CD14-positive monocyte (primary cell): ENCODE data around the gene RGS7. TPM values are rescaled to one million over a fixed set of nuclear protein-coding genes. Genes with fewer than 3 reads are reported as not detected.

ENCODE experiments used
- DNase-seq, 3 donors: peaks; one replicate each; pipeline ENCODE4 v3.0.0-alpha.2; 2011 to 2022
- H2AFZ ChIP-seq: 2 replicates; pipeline ENCODE4 v1.6.0; 2012; ENCODE audit warnings: mild to moderate bottlenecking, low read depth, low read length, inconsistent platforms; ENCODE audit not compliant: insufficient read depth, poor library complexity, severe bottlenecking
- H3K27ac ChIP-seq, 2 donors: 1 replicate in 1 of 2; 2 replicates in 1 of 2; pipeline ENCODE4 v1.5.1; 2012 to 2013; ENCODE audit warnings: low read length in 2 of 2, control low read depth in 1 of 2, inconsistent platforms in 1 of 2, low read depth in 1 of 2, mild to moderate bottlenecking in 1 of 2
- H3K27me3 ChIP-seq, 2 donors: one replicate each; pipeline versions ENCODE4 v1.6.0 to v1.6.1; 2011 to 2013; ENCODE audit warnings: low read length in 2 of 2; ENCODE audit not compliant: control insufficient read depth in 2 of 2, insufficient read depth in 2 of 2
- H3K36me3 ChIP-seq, 2 donors: replicated peaks in 1 of 2; 1 replicate in 1 of 2; 2 replicates in 1 of 2; pipeline versions ENCODE4 v1.5.1 to v1.6.1; 2012 to 2013; ENCODE audit warnings: low read length in 2 of 2, control low read depth in 1 of 2, inconsistent platforms in 1 of 2, mild to moderate bottlenecking in 1 of 2; ENCODE audit not compliant: insufficient read depth in 2 of 2, control insufficient read depth in 1 of 2
- H3K4me1 ChIP-seq, 2 donors: 1 replicate in 1 of 2; 2 replicates in 1 of 2; pipeline versions ENCODE4 v1.5.1 to v1.6.1; 2012 to 2013; ENCODE audit warnings: low read length in 2 of 2, control low read depth in 1 of 2, inconsistent platforms in 1 of 2, mild to moderate bottlenecking in 1 of 2, moderate library complexity in 1 of 2; ENCODE audit not compliant: insufficient read depth in 2 of 2, control insufficient read depth in 1 of 2
- H3K4me2 ChIP-seq: replicated peaks from 2 replicates; pipeline ENCODE3; 2012; ENCODE audit warnings: low read length, moderate library complexity, mild to moderate bottlenecking; ENCODE audit not compliant: poor library complexity, severe bottlenecking; ENCODE audit errors: extremely low read depth
- H3K4me3 ChIP-seq, 3 experiments: fragments of 200-600 bp in 1 of 3; sonication (generic) in 1 of 3; replicated peaks in 1 of 3; 1 replicate in 2 of 3; 2 replicates in 1 of 3; pipeline ENCODE4 v1.5.1; 2011 to 2013; ENCODE audit warnings: low read length in 3 of 3, mild to moderate bottlenecking in 3 of 3, control low read depth in 2 of 3, low read depth in 2 of 3, inconsistent platforms in 1 of 3, moderate library complexity in 1 of 3
- H3K79me2 ChIP-seq: 2 replicates; pipeline ENCODE4 v1.6.0; 2012; ENCODE audit warnings: mild to moderate bottlenecking, control low read depth, inconsistent platforms, low read length, moderate library complexity; ENCODE audit not compliant: insufficient read depth
- H3K9ac ChIP-seq: 2 replicates; pipeline ENCODE4 v1.6.0; 2017; ENCODE audit warnings: low read length, mild to moderate bottlenecking; ENCODE audit not compliant: insufficient read depth, poor library complexity, severe bottlenecking
- H3K9me3 ChIP-seq, 2 donors: replicated peaks in 1 of 2; 1 replicate in 1 of 2; 2 replicates in 1 of 2; pipeline versions ENCODE4 v1.5.1 to v1.6.1; 2012 to 2013; ENCODE audit warnings: low read length in 2 of 2, control low read depth in 1 of 2; ENCODE audit not compliant: control insufficient read depth in 1 of 2, insufficient read depth in 1 of 2
- H4K20me1 ChIP-seq: 2 replicates; pipeline ENCODE4 v1.6.0; 2012; ENCODE audit warnings: mild to moderate bottlenecking, low read length, control low read depth, moderate library complexity; ENCODE audit not compliant: insufficient read depth
- H3K27ac Mint-ChIP-seq, 7 donors: one replicate each; pipeline ENCODE4 v1.8.0; 2020; ENCODE audit warnings: mild to moderate bottlenecking in 7 of 7, mixed read lengths in 7 of 7, moderate library complexity in 6 of 7, inconsistent platforms in 2 of 7
- H3K27me3 Mint-ChIP-seq, 3 donors: one replicate each; pipeline ENCODE4 v1.8.0; 2021 to 2022; ENCODE audit warnings: low read depth in 3 of 3, mild to moderate bottlenecking in 3 of 3, mixed read lengths in 3 of 3, moderate library complexity in 3 of 3, inconsistent platforms in 1 of 3
- H3K36me3 Mint-ChIP-seq, 2 donors: one replicate each; pipeline ENCODE4 v1.8.0; 2020; ENCODE audit warnings: mixed read lengths in 2 of 2, inconsistent platforms in 1 of 2, mild to moderate bottlenecking in 1 of 2
- H3K4me1 Mint-ChIP-seq: one replicate; pipeline ENCODE4 v1.8.0; 2020; ENCODE audit warnings: mild to moderate bottlenecking, mixed read lengths
- H3K4me3 Mint-ChIP-seq, 2 donors: one replicate each; pipeline ENCODE4 v1.8.0; 2020; ENCODE audit warnings: mild to moderate bottlenecking in 2 of 2, mixed read lengths in 2 of 2, moderate library complexity in 1 of 2
- H3K9me3 Mint-ChIP-seq, 7 donors: one replicate each; pipeline ENCODE4 v1.8.0; 2020 to 2022; ENCODE audit warnings: mixed read lengths in 7 of 7, mild to moderate bottlenecking in 6 of 7, moderate library complexity in 6 of 7, inconsistent platforms in 2 of 7
- WGBS: methylation state at CpG from one replicate; pipeline ENCODE4 v1.1.5; 2013; ENCODE audit warnings: missing lambda C conversion rate; ENCODE audit not compliant: insufficient coverage; 5-methylcytosine and 5-hydroxymethylcytosine counted together
- intact Hi-C, 2 donors: fragments of 100-400 bp; cut with micrococcal nuclease; formaldehyde crosslinking; loops; one replicate each; pipeline versions ENCODE4 v1.15.0 to v1.15.1; 2023
- polyA plus RNA-seq, 3 donors: library from polyadenylated mRNA; depleted of rRNA in 1 of 3; unstranded in 2 of 3; stranded (reverse) in 1 of 3; fragments of 300-500 nt in 2 of 3; fragments of >200 nt in 1 of 3; fragmentation: Illumina TruSeq in 2 of 3; gene quantifications; 1 replicate in 2 of 3; 2 replicates in 1 of 3; pipeline ENCODE4 v1.2.3, GENCODE V29; 2012 to 2021
- TF ChIP-seq, protein P1 (sequence below): fragments of 200-600 bp; IDR thresholded peaks from one replicate; pipeline ENCODE4 v1.8.0; 2022; ENCODE audit warnings: antibody characterized with exemption, mild to moderate bottlenecking

Gene RGS7
- polyA plus RNA-seq, 3 donors: not detected

DNA sequence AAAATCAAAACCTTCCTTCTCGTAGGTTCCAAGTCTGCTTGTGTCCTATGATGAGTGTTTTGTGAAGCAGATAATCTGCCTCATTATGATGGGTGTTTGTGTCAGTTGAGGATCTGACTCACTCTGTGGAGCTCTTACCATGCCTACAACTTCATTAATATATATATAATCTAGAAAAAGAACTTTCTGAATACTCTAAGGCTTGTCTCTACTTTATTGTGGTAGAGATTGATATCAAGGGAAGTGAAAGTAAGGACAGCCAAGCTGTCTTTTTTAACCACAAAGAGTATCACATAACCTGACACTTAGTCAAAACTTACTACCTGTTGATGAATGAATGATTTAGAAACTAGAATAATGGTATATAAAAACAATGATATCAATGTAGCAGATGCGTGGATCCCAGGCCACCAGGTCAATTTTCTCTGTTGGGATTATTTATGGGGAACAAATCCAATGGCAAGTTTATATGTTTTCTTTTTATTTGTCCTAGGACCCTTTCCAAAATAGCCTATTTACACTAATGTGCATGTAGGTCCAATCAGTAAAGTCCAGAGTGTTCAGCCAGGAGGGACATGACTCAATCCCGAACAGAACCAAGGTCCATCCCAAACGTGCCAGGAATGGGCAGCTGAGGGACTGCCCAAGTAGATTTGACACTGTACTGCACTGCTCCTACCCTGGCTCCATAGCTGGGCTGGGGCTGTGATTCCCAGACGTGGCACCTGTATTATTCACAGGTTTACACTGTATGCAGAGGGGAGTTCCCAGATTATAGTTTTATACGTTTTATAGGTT, 562.8 kb downstream of the RGS7 start:
- H3K79me2 ChIP-seq: no peaks in the 10 kb centered on the region
- 75% methylated on average over 2 of the region's 6 CpGs for WGBS
- no peaks in the 10 kb centered on the region for H3K4me1 Mint-ChIP-seq
- H3K4me1 ChIP-seq: no peaks in the 10 kb centered on the region
- no peaks in the 10 kb centered on the region for H3K36me3 Mint-ChIP-seq
- TF ChIP-seq, protein P1, sequence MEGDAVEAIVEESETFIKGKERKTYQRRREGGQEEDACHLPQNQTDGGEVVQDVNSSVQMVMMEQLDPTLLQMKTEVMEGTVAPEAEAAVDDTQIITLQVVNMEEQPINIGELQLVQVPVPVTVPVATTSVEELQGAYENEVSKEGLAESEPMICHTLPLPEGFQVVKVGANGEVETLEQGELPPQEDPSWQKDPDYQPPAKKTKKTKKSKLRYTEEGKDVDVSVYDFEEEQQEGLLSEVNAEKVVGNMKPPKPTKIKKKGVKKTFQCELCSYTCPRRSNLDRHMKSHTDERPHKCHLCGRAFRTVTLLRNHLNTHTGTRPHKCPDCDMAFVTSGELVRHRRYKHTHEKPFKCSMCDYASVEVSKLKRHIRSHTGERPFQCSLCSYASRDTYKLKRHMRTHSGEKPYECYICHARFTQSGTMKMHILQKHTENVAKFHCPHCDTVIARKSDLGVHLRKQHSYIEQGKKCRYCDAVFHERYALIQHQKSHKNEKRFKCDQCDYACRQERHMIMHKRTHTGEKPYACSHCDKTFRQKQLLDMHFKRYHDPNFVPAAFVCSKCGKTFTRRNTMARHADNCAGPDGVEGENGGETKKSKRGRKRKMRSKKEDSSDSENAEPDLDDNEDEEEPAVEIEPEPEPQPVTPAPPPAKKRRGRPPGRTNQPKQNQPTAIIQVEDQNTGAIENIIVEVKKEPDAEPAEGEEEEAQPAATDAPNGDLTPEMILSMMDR: no peak
- no peaks in the 10 kb centered on the region for H4K20me1 ChIP-seq
- intact Hi-C loops: no loop called here
- no peaks in the 10 kb centered on the region for H3K36me3 ChIP-seq
- H2AFZ ChIP-seq: no peak overlapping the region
- H3K4me2 ChIP-seq: no peak overlapping the region
- H3K9me3 ChIP-seq: peaks cover 0 to 2% of the 10 kb centered on the region in 2 donors
- H3K4me3 ChIP-seq: no peak overlapping the region
- H3K27ac ChIP-seq: no peak overlapping the region
- peaks cover 0 to 7% (median 3%) of the 10 kb centered on the region in 7 donors for H3K9me3 Mint-ChIP-seq
- H3K27me3 ChIP-seq: no peaks in the 10 kb centered on the region
- no peaks in the 10 kb centered on the region for H3K27me3 Mint-ChIP-seq
- H3K4me3 Mint-ChIP-seq: no peak overlapping the region
- no peak for DNase-seq
- no peak overlapping the region for H3K9ac ChIP-seq
- no peak overlapping the region for H3K27ac Mint-ChIP-seq

DNA sequence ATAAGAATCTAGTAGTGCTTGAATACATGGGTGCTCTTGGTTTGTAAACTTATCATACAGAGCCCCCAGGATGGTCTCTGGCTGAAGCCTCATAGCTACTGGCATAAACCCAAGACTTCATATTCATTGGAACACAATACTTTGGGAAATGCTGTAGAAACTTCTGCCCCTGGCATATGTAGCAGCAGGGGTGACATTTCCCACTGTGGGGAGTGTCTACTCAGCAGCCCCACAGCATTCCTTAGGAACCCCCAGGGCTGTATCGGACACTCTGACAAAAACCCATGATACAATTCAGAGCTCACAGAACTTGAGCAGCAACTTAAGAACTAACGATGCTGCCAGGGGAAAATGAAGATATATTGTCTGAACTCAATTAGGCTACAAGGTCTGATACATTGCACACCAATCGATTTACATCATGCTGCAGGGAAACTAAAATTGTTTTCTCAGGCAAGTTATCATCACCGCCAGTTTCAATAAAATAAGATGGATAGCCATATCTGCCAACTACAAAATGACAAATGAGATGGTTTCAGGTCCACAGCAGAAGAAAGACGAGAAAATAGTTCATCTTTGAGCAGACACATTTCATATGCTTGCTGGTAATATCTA, 564.0 kb downstream of the RGS7 start:
- Histone ChIP-seq H3K27me3 (no peaks in the 10 kb centered on the region), H2AFZ (no peak overlapping the region), H3K36me3 (no peaks in the 10 kb centered on the region), H3K9me3 (peaks cover 0 to 2% of the 10 kb centered on the region in 2 donors), H3K9ac (no peak overlapping the region), H3K27ac (no peak overlapping the region), H3K4me2 (no peak overlapping the region), H4K20me1 (no peaks in the 10 kb centered on the region), H3K4me1 (no peaks in the 10 kb centered on the region), H3K79me2 (no peaks in the 10 kb centered on the region), H3K4me3 (no peak overlapping the region)
- H3K9me3 Mint-ChIP-seq: peaks cover 0 to 7% (median 3%) of the 10 kb centered on the region in 7 donors
- no peak for DNase-seq
- no peaks in the 10 kb centered on the region for H3K36me3 Mint-ChIP-seq
- no CpG with 5 or more reads among the region's 5 CpGs for WGBS
- H3K4me1 Mint-ChIP-seq: no peaks in the 10 kb centered on the region
- intact Hi-C loops: no loop called here
- H3K4me3 Mint-ChIP-seq: no peak overlapping the region
- no peaks in the 10 kb centered on the region for H3K27me3 Mint-ChIP-seq
- TF ChIP-seq, protein P1: no peak
- H3K27ac Mint-ChIP-seq: no peak overlapping the region
